ENCODE data around the gene CROCC2.

Gene CROCC2

DNA sequence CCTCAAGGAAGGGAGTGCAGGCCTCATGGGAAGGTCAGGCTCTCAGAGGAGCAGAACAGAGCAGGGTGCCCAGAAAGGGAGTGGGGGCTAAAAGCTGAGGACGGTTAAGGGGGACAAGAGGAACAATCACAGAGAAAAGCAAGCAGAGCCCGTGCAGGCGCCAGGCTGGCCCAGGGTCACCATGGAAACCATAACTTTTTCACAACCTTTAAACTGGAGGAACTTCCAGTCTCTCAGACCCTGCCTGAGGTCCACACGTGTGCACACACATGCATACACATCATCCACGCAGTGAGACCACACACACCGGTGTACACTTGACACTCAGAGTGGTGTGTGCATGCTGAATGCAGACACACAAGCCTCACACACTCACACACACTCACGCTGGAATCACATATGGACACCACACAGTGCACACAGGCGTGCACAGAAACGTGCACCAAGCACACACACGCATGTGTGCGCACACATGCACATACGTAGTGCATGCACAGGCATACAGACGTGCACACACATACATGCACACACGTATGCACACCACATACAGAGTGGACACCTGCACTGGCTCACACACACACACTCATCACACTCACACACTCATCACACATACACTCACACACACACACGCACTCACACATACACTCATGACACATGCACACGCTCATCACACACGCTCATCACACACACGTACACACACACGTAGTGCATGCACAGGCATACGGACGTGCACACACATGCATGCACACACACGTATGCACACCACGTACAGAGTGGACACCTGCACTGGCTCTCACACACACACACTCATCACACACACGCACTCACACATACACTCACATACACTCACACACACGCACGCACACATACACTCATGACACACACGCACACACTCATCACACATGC is 55.1 kb downstream of the CROCC2 start:
- H3K79me2 ChIP-seq (ENCODE audit: insufficient read depth, low read length), result no peaks in the 10 kb centered on the region
- no peaks in the 10 kb centered on the region for H3K36me3 ChIP-seq (ENCODE audit: insufficient read depth, low read length)
- H3K4me2 ChIP-seq (ENCODE audit: insufficient read depth, low read length), result no peak overlapping the region
- no peak for TF ChIP-seq EZH2 (IDR thresholded peaks at IDR 0.05; ENCODE audit: borderline replicate concordance, low read depth, low read length, severe bottlenecking)
- TF ChIP-seq, protein P1, sequence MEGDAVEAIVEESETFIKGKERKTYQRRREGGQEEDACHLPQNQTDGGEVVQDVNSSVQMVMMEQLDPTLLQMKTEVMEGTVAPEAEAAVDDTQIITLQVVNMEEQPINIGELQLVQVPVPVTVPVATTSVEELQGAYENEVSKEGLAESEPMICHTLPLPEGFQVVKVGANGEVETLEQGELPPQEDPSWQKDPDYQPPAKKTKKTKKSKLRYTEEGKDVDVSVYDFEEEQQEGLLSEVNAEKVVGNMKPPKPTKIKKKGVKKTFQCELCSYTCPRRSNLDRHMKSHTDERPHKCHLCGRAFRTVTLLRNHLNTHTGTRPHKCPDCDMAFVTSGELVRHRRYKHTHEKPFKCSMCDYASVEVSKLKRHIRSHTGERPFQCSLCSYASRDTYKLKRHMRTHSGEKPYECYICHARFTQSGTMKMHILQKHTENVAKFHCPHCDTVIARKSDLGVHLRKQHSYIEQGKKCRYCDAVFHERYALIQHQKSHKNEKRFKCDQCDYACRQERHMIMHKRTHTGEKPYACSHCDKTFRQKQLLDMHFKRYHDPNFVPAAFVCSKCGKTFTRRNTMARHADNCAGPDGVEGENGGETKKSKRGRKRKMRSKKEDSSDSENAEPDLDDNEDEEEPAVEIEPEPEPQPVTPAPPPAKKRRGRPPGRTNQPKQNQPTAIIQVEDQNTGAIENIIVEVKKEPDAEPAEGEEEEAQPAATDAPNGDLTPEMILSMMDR (IDR thresholded peaks at IDR 0.05; ENCODE audit: borderline replicate concordance, extremely low read depth, low read length, poor library complexity, severe bottlenecking), result no peak
- peak; percentile 0 for DNase-seq
- no peak overlapping the region for H3K9ac ChIP-seq (ENCODE audit: low read depth, low read length)
- no peak overlapping the region for H3K27ac ChIP-seq (ENCODE audit: low read length)
- H3K4me3 ChIP-seq (ENCODE audit: low read depth in 1 of 2, low read length in 2 of 2), result no peak overlapping the region
- H3K27me3 ChIP-seq (ENCODE audit: insufficient read depth, low read length, poor library complexity), result no peaks in the 10 kb centered on the region
- no peak for ATAC-seq (ENCODE audit: insufficient read depth, low read depth)
- no peaks in the 10 kb centered on the region for H3K4me1 ChIP-seq (ENCODE audit: insufficient read depth, low read length)
- no peak overlapping the region for H2AFZ ChIP-seq (ENCODE audit: low read depth, low read length)
- H3K9me3 ChIP-seq (ENCODE audit: insufficient read depth, low read length, severe bottlenecking), result no peaks in the 10 kb centered on the region
- no peaks in the 10 kb centered on the region for H4K20me1 ChIP-seq (ENCODE audit: insufficient read depth, low read length)

- Histone ChIP-seq H2AFZ (ENCODE audit: low read depth, low read length) (no peak overlapping the region), H3K9me3 (ENCODE audit: insufficient read depth, low read length, severe bottlenecking) (no peaks in the 10 kb centered on the region), H3K9ac (ENCODE audit: low read depth, low read length) (no peak overlapping the region), H3K36me3 (ENCODE audit: insufficient read depth, low read length) (no peaks in the 10 kb centered on the region), H3K27me3 (ENCODE audit: insufficient read depth, low read length, poor library complexity) (no peaks in the 10 kb centered on the region), H3K4me3 (ENCODE audit: low read depth in 1 of 2, low read length in 2 of 2) (no peak overlapping the region), H4K20me1 (ENCODE audit: insufficient read depth, low read length) (no peaks in the 10 kb centered on the region), H3K27ac (ENCODE audit: low read length) (no peak overlapping the region), H3K4me2 (ENCODE audit: insufficient read depth, low read length) (no peak overlapping the region), H3K79me2 (ENCODE audit: insufficient read depth, low read length) (no peaks in the 10 kb centered on the region), H3K4me1 (ENCODE audit: insufficient read depth, low read length) (no peaks in the 10 kb centered on the region)
- ATAC-seq (ENCODE audit: insufficient read depth, low read depth) (no peak), DNase-seq (peak; percentile 2)
- no peak for TF ChIP-seq EZH2 (IDR thresholded peaks at IDR 0.05; ENCODE audit: borderline replicate concordance, low read depth, low read length, severe bottlenecking)
- TF ChIP-seq, protein P1 (IDR thresholded peaks at IDR 0.05; ENCODE audit: borderline replicate concordance, extremely low read depth, low read length, poor library complexity, severe bottlenecking), result no peak
Measured at GRCh38 chr2:240961910-240962299, 55.8 kb downstream of the CROCC2 start.

DNA sequence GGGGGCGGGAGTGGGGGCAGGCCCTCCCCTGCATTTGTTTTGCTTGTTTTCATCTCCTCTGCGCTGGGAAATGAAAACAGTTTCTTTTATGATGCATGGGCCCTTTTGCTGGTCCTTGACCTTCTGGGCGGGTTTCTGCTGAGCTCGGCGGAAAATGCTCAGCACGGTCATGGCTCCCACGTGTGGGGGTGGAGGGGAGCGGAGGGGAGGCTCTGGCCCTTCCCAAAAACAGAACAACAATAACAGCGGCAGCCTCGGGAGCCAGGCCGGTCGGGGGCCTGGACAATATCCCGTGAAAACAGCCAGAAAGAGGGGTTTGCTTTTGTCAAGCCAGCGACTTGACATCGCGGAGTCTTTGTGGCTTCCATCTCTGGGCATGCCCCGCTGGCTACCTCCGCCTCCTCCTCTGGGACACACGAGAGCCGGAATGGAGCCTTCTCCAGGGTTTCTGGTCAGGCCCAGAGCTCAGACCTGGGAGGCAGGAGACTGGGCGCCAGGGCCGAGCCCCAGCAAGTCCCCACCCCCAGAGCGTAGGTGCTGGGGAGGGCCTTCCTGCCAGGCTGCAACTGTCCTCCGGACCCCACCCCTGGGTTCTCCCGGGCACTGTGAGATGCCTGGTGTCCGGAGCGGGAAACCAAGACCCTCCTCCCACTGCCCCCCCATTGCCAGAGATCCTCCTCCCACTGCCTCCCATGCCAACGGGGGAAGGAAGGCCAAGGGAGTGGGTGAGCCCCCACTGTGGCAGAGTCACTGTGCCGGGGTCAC is 56.3 kb downstream of the CROCC2 start:
- Histone ChIP-seq H3K9ac (ENCODE audit: low read depth, low read length) (no peak overlapping the region), H3K27me3 (ENCODE audit: insufficient read depth, low read length, poor library complexity) (no peaks in the 10 kb centered on the region), H3K4me3 (ENCODE audit: low read depth in 1 of 2, low read length in 2 of 2) (no peak overlapping the region), H3K27ac (ENCODE audit: low read length) (no peak overlapping the region), H3K79me2 (ENCODE audit: insufficient read depth, low read length) (no peaks in the 10 kb centered on the region), H3K36me3 (ENCODE audit: insufficient read depth, low read length) (no peaks in the 10 kb centered on the region), H3K4me1 (ENCODE audit: insufficient read depth, low read length) (no peaks in the 10 kb centered on the region), H3K9me3 (ENCODE audit: insufficient read depth, low read length, severe bottlenecking) (no peaks in the 10 kb centered on the region), H3K4me2 (ENCODE audit: insufficient read depth, low read length) (no peak overlapping the region), H2AFZ (ENCODE audit: low read depth, low read length) (no peak overlapping the region), H4K20me1 (ENCODE audit: insufficient read depth, low read length) (no peaks in the 10 kb centered on the region)
- TF ChIP-seq EZH2 (IDR thresholded peaks at IDR 0.05; ENCODE audit: borderline replicate concordance, low read depth, low read length, severe bottlenecking), result no peak
- TF ChIP-seq, protein P1 (IDR thresholded peaks at IDR 0.05; ENCODE audit: borderline replicate concordance, extremely low read depth, low read length, poor library complexity, severe bottlenecking), result no peak
- ATAC-seq (ENCODE audit: insufficient read depth, low read depth) (no peak), DNase-seq (peak; percentile 2)

All from DND-41 (cell line).